Inferior parietal cortex (tissue), 1 donor: ENCODE results near the gene STRN4.

ENCODE experiments used
- DNase-seq: peaks from one replicate; pipeline ENCODE4 v3.0.0-alpha.2; 2016; ENCODE audit errors: extremely low spot score

STRN4 gene

GRCh38 chr19:46726551-46726950, 19.7 kb downstream of the STRN4 start:
- no peak for DNase-seq

GRCh38 chr19:46725859-46726393, 20.3 kb downstream of the STRN4 start:
- DNase-seq: no peak

DNA sequence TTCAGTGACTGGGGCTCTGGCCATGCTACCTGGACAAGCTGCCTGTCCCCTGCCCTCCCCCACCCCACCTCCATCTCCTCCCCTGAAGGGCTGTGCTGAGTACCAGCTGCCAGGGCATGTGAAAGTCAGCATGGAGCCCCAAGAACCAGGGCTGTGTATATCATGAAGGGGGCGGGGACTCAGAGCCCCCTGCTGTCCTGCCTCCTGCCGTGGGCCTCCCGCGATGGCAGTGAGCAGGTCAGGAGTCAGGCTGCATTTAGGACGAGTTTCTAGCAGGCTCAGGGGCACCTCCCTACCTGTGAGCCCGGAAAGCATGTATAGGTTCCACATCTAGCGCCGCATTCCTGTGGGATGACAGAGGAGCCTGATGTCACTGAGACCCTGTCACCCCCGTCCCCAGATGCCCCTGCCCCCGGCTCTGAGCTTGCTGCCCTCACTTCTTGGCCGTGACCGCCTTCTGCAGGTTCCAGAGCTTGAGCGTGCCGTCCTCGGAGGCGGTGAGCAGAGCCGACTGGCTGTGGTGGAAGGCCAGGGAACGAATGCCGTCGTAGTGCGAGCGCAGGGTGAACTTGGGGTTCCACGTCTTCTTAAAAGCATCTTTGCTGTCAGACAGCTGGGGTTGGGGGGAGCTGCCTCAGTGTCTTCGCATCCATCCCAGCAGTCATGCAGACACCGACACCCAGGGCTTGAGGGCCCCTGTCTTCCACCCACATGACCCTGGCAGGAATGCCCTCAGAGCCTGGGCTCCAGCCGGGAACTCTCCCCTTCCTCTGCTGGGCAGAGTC, 21.0 kb downstream of the STRN4 start:
- DNase-seq: no peak

DNA sequence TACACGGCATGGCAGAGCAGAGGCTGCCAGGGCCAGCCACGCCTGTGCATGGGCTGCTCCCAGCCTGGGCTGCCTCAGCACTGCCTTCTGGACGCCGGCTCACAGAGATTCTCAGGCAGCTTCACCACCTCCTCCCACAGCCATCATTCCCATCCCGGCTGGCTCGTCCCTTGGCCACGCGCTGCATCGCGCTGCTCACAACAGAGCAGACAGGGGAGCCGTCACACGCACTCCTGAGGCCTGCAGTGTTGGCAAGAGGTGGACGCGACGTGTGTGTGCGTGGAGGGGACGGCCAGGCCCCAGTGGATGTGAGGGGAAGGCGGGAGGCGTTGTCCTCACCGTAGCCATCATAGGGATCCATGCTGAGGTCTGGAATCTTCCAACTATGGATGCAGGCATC, 21.8 kb downstream of the STRN4 start:
- DNase-seq: no peak

DNA sequence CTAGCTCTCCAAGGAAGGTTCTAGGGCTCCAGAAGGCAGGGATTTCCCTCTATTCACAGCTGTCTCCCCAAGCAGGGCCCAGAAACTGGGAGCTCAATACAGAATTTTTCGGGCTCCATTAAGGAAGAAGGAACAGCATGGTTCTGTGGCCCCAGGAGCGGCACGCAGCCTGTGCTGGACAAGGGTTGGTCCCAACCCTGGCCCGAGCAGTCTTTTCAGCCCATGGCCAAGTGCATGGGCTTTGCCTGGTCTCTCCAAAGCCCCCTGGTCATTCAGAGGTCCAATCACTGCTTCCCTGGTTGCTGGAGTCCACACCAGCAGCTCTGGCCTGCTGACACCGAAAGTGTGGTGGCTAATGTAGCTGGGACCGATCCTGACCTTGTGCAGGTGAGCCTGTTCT, 22.8 kb downstream of the STRN4 start:
- DNase-seq: no peak

GRCh38 chr19:46723023-46723461, 23.2 kb downstream of the STRN4 start:
- DNase-seq: no peak

GRCh38 chr19:46722421-46723022, 23.7 kb downstream of the STRN4 start:
- no peak for DNase-seq

DNA sequence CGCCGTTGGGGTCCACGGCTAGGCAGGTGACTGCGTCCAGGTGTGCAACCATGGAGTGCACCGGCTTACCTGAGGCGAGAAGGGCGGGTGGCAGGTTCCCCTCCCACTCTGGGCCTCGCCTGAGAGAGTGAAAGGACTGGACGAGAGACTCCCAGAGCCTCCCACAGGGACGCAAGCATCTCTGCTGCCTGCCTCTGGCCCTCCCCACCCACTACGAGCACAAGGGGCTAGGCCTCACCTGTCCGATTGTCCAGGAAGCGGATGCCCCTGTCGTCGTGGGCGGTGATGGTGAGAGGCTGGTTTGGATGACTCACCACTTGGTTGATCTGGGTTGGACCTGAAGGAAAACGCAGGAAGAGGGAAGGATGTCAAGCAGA, 24.3 kb downstream of the STRN4 start:
- DNase-seq: no peak

GRCh38 chr19:46721269-46722003, 24.8 kb downstream of the STRN4 start:
- DNase-seq: no peak

GRCh38 chr19:46720503-46721239, 25.6 kb downstream of the STRN4 start:
- DNase-seq: no peak

DNA sequence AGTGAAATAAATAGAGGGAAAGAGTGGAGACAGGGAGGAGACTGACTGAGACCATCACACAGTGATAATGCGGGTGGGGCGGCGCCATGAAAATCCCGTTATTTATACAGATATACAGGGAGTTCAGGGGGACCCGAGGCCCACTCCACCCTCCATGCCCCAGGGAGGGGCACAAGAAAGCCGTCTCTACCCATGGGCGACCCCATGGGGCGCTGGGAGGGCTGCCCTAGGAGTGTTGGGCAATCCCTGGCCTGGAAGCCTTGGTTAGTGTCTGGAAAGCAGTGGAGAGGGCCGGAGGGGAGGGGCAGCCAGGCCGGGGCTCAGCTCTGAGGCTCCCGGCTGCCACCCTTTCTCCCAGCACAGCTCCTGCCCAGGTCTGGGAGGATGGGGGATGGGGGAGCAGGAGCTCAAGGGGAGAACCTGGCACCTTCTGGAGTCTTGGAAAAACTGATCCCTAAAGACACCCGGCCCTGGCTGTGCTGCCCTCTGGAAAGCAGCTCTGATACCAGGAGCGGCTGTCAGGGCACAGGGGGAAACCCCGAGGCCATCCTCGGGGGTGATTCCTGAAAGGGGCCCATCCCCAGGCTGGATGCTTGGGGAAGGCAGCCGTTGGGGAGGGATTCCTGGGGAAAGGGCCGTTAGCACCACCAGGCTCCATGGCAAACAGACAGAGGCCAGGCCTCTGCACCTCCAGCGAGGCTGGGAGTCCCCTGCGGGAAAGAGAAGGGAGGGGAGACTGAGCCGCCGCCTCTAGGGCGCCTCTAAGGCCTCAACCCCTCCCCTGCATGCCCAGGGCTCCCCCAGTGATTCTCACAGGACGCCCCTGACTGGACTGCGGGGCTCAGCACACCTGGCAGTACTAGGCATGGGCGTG, 26.4 kb downstream of the STRN4 start:
- DNase-seq: no peak

DNA sequence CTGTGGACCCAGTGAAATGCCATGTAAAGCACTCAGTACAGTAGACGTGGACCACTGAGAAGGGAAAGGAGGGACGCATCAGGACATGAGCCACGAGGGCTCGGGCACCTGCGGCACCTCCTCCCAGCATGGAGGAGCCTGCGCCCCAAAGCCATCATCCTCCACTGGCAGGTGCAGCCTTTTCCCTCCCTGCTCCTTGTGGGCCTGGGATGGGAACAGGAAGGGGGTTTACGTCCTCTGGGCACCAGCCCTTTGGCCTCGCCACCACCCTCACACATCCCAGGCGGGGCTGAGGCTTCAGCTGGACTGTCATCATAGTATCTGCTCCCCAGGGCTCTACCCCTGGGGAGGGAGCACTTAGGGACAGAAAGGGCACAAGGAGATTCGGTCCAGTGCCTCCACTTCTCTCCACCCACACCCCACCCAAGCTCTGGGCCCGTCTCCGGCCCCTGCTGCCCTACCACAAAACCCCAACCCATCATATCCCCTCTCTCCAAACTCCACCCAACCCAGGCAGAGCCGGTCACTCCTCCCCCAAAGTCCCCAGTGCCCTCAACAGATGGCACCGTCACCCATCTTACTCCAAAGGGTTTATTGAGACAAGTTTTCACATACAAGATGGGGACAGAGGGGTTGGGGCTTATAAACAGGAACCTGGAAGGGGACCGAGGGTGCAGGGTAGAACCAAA, 27.2 kb downstream of the STRN4 start:
- DNase-seq: no peak

GRCh38 chr19:46718157-46718933, 27.9 kb downstream of the STRN4 start:
- DNase-seq: no peak

- DNase-seq: no peak
Measured at GRCh38 chr19:46717716-46718143, 28.5 kb downstream of the STRN4 start.

DNA sequence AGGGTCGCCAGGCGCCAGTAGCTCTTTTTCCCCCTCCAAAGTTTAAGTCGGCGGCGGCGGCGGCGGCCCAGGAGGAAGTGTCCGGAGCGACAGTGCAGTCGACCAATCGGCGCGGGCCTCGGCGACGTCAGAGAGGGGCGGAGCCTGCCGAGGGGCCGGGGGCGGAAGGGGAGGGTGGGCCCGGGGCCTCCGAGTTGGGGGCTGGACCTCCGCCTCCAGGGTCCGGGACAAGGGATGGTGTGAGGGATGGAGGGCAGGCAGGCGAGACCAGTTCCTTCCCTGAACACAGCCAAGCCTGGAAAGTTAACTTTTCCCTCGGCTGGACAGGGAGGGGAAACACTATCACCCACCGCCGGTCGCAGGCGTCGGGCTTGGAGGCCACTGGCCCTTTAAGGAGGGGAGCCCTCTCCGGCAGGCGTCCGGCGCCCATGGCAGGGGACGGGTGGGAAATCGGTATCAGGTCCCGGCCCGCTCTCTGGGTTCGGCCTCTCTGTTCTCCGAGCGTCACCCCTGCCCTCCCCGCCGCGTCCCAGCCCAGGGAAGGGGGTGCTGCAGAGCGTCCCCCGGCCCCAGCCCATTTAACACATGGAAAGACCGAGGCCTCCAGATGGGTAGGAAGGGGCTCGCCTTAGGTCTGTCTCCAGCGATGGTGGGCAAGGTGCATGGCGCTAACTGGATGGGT, 29.1 kb downstream of the STRN4 start, which contains the start of gene PRKD2:
PRKD2 (minus strand) TSS at position 81 of the 682 bp plus-strand sequence. CDS start 744 bp downstream, outside the sequence.
- peak; percentile 72 for DNase-seq

DNA sequence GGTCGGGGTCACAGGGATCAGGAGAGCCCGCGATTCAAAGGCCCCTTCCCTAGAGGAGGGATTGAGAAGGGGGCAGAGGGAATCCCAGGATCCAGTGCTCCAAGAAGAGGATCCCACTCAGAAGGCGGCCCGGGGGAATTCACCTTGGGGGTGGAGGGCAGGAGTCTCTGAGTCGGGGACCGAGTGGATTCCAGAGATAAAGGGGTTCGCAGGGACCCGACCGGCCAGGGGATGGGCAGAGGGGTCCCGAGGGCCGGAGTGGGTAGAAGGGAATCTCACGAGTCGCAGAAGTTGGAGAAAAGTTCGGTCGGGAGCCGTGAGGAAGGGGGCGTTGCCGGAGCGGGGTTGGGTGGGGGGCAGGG, 29.6 kb downstream of the STRN4 start:
- no peak for DNase-seq

GRCh38 chr19:46715975-46716671, 30.1 kb downstream of the STRN4 start:
- DNase-seq: no peak

GRCh38 chr19:46715620-46715974, 30.7 kb downstream of the STRN4 start:
- DNase-seq: no peak
